ENCODE data around the gene ATP11A.

DNA sequence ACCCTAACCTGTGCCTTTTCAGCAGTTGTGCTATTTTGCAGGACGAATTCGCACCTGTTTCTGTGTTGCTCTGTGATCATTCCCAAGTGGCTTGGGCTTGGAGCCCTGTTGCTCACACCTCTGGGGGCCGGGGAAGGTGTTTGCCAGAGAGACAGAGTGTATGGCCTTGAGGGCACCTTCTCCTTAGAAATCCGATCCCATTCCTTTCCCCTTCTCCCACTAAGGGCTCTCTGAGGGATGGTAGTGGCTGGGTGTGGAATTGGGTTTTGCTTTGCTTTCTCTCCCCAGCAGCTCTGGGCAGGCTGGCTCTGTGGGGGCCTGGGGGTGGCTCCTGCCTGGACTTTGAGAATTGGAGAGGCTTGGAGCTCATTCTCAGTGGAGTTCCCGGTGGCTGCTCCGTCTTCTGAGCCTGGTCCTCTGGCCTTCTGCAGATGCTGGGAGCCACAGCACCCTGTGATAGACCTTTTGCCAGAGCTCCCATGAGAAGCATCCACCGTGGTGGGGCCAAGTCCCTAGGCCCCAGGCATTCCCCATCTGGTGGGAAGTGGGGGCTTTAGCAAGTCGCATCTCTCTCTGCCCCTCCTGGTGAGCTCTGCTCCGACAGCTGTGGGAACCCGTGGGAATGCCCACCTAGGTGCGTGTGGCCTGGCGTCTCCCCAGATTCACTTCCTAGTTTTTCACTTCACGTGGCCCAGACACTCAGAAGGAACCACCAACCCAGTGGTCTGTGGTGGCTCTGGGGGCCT, 26.1 kb downstream of the ATP11A start:
- TF ChIP-seq RAD21 (IDR thresholded peaks at IDR 0.05; ENCODE audit: insufficient read depth, low read depth, low read length) (no peak), MTA2 (IDR thresholded peaks at IDR 0.05; ENCODE audit: low read depth) (no peak)

Data from GM12878 (cell line).